Measurements from ENCODE around the gene P4HA2.
"Not testable (repeated sequence)": the region's sequence is repeated elsewhere in the genome, so short reads cannot be mapped to it uniquely, and the experiment has no call there.

P4HA2 gene

DNA sequence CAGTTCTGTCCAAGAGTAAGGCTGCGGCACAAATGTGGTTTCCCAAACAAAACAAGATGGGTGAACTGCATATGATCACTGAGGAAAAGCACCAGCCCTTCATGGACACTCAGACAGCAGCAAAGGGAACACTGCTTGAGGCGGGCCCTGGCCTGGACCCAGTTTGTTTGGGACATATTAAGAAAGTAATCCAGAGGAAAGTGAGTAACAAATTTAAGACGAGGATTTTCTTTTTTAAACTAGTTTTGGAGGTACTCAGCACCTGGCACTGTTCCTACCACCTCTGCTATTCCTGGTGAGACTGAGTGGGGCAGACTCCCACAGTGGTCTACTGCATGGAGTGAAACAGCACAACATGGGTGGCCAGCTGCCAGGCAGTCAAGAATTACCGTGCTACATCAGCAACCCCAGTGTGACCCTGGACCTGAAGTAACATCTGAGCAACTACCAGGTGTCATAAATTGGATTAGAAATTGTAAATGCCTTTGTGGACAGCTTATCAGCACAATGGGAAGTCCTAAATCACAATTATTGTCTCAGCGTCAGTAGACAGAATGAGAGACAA lies 28.5 kb downstream of the P4HA2 start:
- no peak for DNase-seq (ENCODE audit: low read depth)

DNA sequence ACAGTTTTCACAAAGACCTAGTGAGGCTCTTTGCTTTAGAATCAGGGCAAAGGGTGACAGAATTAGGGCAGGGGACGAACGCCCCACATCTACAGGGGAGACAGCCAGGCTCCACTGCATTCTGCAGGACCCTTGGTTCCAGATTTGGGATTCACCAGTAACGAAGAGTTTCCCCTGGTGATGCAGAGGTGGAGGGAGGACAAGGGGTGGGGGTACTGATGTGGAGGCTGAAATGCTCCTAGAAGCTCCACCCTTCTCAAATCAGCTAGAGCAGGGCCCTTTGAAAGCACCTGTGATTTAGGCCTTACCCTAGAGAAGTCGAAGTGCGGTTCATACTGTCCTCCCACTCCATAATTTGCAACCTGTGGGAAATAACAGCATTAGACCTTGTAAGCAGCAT lies 29.1 kb downstream of the P4HA2 start:
- DNase-seq (ENCODE audit: low read depth) = no peak

DNA sequence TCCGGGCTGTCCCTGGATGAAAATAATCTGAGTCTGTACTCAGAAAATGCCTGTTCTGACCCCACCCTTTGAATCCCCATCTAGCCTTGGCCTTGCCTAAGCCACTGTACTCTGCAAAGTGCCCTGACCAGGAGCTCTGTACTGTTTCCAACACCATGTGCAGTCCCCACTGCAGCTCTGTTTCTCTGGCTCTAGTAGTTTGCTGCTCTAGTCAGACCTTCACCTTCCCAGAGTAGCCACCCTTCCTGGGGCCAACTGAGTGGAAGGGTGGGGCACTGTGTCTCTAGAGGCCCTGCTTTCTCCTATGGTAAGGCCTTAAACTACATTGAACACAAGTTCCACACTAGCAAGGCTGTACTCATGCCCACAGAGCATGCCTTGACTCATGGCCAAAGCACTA lies 31.9 kb downstream of the P4HA2 start:
- no peak for DNase-seq (ENCODE audit: low read depth)

DNA sequence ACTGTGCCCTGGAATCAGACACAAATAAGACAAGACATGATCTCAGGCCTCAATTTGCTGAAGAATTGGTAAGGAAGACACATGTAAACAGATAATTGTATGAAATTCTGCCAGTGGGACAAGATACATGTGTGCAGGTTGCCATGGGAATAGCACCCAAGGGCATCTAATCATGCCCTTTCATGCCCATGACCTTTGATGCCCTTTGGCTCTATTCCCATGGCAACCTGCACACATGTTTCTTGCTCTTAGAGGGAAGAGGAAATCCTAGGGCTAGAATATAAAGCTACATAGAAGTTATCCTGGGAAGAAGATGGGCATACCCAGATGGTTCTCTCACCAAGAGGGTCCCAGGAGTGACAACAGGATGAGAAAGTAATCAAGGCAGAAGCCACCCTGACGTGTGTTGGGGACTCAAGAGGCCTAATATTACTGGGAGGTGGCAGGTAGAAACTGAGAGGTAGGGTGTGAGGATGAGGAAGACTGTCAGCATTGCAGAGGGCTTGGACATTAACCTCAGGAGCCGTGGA lies 34.4 kb downstream of the P4HA2 start:
- DNase-seq (ENCODE audit: low read depth) = no peak

DNA sequence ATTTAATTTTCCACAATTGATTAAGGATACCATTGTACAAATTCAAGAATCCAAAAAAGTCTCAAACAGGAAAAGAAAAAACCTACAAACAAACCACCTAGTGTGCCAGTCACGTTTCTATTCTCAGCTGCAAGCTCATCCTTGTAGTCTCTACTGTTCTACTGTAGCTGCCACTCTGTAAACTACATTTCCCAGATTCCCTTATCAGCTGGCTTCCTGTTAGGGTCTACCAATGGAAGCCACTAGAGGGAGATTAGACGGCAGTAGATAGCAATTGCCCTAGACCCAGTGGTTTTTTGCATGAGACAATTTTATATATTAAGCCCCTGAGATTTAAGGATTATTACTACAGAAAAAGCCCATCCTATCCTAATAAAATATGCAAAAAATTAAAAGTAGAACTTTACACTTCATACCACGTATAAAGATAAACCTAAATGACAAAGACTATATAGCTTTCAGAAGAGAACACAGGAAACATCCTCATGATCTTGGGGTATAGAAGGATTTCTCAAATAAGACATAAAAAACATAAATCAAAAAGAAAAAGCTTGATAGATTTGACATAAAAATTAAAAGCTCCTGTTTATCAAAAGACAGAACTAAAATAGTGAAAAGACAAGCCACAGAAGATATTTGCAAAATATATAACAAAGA lies 37.4 kb downstream of the P4HA2 start:
- DNase-seq (ENCODE audit: low read depth) = no peak

DNA sequence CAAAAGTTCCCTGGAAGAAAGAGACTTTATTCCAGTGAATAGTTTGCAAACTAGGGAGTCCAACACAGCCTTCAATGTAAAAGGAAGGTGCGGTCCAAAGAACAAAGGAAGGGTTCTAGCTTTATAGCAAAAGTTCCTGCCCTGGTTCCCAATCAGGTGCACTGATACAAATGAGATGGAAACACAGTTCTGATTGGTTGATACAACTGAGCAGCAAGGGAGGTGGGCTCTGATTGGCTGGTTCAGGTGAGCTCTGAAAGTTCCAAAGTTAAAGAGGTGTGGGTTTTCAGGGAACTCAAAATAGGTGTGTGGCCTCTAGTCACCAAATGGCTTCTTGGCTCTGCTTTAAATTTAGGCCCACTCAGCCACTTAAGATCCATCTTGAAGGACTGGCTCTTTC lies 43.1 kb downstream of the P4HA2 start:
- DNase-seq (ENCODE audit: low read depth) = no peak

DNA sequence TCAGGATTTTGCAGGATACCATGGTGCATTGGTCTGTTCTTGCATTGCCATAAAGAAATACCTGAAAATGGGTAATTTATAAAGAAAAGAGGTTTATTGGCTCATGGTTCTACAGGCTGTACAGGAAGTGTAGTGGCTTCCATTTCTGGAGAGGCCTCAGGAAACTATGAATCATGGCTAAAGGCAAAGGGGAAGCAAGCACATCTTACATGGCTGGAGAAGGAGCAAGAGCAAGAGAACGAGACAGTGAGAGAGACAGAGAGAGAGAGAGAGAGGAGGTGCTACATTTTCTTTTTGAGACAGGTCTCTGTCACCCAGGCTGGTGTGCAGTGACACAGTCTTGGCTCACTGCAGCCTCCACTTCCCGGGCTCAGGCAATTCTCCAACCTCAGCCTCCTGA lies 43.9 kb downstream of the P4HA2 start:
- no peak for DNase-seq (ENCODE audit: low read depth)

DNA sequence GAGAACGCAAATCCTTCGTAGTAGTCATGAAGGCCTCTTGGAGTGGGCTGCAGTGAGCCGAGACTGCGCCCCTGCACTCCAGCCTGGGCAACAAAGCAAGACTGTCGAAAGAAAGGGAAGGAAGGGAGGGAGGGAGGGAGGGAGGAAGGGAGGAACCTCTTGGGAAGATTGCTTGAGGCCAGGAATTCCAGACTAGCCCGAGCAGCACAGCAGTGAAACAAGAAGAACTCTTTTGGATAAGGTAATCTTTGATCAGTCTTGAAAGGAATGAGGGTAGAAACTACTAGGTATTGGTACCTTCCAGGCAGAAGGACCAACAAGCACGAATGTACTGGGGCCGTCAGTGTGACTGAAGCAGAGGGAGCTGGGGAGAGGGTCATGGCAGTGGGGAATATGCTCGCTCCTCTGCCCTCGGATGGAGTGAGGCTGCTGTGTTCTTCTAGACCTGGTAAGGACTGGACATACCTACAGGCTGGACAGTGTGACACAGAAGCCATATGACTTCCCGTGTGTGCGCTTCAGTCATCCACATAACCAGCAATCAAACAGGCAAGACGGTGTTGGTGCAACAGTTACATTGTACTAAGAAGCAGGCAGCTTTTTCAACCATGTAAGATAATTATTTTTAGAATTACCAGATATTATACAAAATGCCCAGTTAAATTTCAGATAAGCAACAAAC lies 45.2 kb downstream of the P4HA2 start:
- no peak for DNase-seq (ENCODE audit: low read depth)

DNA sequence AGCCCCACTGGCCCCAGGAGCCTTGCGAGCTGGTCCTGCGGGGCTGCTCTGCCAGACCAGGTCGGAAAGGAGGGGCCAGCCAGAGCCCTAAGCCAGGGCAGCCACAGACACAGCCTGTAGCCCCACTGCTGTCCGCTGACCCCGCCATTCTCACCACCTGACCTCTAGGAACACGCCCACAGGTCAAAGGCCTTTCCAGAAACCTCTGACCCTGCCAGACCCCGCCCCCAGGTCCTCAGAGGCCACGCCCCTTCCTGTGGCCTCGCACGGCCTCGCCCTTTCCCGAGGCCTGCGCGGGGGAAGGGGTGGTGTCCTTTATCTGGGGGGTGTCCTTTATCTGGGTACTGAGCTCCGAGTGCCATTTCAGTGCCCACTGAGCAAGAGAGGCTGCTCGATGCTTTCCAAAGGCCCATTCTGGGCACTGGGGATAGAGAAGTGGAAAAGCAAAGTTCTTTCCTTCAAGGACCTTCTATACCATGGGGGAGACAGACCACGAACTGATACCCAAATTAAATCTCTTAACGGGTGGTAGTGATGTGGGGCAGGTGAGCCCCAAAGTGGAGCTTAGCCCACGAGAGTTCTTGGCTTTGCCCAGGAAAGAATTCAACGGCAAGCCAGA lies 46.5 kb downstream of the P4HA2 start:
- no peak for DNase-seq (ENCODE audit: low read depth)

DNA sequence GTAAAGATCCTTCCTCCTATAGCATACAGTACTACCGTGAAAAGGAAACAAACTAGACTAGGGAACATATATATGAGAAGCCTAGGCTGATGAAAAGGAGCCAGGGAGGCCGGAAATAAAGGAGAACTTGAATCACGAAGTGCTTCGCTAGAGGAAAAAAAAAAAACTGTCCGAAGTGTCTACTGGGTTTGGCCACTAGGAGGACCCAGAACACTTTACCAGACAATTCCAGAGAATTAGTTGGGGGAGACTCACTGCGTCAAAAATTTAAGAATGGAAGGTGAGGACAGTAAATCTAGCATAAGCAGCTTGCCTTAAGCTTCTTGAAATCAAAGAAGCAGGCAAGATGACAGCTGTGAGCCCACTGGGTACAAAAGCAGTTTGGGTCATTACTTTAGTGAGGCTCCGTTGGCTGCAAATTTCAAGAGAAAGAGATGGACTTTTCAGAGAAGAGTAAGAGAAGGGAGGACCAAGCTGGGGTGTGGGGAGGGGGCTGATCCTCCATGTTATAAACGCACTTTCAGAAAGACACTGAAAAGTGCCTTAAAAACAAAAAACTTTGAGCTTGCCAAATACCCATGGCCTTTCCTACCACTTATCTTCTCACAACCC lies 47.4 kb downstream of the P4HA2 start:
- no peak for DNase-seq (ENCODE audit: low read depth)

DNA sequence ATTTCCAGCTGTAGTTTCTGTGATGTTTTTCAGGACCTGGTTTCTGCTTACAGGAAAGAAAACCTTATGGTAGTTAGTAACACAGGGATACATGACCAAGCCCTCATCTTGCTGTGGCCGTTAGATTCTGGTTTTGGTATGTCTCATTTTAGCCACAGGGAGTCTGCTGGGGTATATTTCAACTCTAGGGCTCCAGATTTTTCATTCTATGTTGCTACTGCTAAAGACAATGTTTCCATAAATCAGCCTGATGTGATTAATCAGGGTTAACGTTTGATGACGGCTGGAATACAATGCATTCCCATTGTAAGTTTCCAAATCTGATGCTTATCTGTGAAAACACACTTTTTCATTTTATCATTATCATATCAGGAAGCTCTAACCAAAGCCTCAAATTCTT lies 48.2 kb downstream of the P4HA2 start:
- no peak for DNase-seq (ENCODE audit: low read depth)

DNA sequence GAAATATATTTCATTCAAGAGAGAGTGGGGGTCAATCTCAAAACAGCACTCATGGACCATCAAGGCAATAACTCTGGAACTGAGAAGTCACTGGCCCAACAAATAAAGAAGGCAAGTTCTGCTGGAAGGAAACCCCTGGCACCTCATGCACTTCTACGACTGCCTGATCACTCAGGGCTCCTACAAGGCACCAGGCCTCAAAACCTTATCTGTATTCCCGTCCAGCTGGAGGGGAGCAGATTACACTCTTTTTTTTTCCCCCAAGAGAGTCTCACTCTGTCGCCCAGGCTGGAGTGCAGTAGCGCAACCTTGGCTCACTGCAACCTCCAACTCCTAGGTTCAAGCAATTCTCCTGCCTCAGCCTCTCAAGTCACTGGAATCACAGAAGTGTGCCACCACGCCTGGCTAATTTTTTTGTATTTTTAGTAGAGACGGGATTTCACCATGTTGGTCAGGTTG lies 49.9 kb downstream of the P4HA2 start:
- no peak for DNase-seq (ENCODE audit: low read depth)

DNA sequence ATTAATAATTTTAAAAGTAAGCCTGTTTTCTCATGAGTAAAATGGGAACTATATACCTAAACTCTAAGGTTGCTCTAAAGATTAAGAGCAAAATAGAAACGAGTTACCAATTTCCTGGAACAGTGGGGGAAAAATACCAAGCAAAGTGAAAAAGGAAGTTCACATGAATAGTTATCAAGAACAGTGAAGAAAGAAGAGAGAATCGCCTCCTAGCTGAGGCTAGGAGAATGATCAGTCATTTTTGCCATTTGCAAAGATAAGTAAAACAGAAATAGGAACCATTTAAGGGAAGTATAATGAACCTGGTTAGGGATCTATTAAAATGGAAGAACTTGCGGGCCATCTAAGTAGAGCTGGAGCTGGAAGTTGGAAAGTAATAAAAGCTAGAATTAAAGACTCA lies 50.7 kb downstream of the P4HA2 start:
- no peak for DNase-seq (ENCODE audit: low read depth)

DNA sequence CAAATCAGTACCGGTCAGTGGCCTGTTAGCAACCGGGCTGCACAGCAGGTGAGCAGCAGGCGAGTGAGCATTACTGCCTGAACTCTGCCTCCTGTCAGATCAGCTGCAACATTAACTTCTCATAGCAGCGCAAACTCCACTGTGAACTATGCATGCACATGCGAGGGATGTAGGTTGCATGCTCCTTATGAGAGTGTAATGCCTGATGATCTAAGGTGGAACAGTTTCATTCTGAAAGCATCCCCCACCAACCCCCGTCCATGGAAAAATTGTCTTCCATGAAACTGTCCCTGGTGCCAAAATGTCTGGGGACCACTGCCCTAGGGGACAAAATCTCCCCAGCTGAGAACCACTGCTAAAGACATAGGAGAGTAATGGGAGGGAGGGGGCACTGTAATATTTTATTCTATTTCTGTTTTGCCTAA lies 51.1 kb downstream of the P4HA2 start:
- no peak for DNase-seq (ENCODE audit: low read depth)

DNA sequence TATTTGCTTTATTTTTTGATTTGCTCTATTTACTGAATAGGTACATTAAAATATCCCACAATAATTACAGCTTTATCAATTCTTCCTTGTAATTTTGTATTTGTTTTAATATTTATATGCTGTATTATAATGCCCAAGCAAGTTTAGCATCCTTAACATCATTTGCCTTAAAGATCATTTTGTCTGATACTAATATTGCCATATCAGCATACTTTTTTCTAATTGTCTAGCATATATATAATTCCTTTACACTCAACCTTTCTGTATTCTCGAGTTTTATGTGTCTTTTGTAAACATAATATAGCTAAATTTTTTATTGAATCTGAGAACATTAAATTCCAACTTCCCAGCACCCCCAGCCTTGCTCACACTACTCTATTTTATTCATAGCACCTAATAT lies 64.7 kb downstream of the P4HA2 start:
- DNase-seq (ENCODE audit: low read depth) = no peak

DNA sequence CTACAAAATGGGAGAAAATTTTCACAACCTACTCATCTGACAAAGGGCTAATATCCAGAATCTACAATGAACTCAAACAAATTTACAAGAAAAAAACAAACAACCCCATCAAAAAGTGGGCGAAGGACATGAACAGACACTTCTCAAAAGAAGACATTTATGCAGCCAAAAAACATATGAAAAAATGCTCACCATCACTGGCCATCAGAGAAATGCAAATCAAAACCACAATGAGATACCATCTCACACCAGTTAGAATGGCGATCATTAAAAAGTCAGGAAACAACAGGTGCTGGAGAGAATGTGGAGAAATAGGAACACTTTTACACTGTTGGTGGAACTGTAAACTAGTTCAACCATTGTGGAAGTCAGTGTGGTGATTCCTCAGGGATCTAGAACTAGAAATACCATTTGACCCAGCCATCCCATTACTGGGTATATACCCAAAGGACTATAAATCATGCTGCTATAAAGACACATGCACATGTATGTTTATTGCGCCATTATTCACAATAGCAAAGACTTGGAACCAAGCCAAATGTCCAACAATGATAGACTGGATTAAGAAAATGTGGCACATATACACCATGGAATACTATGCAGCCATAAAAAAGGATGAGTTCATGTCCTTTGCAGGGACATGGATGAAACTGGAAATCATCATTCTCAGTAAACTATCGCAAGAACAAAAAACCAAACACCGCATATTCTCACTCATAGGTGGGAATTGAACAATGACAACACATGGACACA lies 65.9 kb downstream of the P4HA2 start:
- DNase-seq (ENCODE audit: low read depth) = not testable (repeated sequence)

DNA sequence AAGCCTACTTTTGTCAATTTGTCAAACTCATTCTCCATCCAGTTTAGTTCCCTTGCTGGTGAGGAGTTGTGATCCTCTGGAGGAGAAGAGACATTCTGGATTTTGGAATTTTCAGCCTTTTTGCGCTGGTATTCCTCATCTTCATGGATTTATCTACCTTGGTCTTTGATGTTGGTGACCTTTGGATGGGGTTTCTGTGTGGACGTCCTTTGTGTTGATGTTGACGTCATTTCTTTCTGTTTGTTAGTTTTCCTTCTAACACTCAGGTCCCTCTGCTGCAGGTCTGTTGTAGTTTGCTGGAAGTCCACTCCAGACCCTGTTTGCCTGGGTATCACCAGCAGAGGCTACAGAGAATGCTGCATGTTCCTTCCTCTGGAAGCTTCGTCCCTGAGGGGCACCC lies 71.2 kb downstream of the P4HA2 start:
- no peak for DNase-seq (ENCODE audit: low read depth)

DNA sequence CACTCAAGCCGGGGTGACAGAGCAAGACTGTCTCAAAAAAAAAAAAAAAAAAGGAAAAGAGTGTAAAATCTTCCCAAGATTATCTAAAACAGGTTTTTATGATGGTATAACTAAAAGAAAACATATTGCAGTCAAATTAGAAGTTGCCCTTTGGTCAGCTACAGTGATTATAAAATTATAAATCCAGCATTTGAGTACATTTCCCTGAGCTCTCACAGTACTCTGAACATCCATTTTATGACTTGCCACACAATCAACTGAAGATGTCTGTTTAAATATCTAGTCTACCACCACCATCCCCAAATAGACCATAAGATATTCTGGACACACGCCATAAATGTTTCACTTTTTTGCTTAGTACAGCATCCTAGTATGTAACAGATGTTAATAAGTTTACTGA lies 77.1 kb downstream of the P4HA2 start:
- no peak for DNase-seq (ENCODE audit: low read depth)

DNA sequence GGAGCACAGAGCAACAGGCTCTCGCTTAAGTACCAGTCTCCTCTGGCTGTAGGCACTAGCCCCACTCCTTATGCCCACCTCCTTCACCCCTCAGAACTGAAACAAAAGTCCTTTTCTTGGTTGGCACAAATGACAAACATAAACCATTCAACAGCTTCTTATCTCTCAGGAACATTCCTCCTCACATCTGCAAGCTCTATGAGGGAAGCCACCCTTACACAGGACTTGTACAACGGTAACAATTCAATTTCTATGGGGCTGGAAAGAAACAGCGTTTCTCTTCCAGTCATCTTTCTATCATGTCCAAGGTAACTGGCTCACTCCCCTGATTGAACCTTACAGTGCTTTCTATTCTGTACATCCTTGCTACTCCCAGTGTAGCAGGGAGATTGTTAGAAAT lies 80.0 kb downstream of the P4HA2 start:
- no peak for DNase-seq (ENCODE audit: low read depth)

DNA sequence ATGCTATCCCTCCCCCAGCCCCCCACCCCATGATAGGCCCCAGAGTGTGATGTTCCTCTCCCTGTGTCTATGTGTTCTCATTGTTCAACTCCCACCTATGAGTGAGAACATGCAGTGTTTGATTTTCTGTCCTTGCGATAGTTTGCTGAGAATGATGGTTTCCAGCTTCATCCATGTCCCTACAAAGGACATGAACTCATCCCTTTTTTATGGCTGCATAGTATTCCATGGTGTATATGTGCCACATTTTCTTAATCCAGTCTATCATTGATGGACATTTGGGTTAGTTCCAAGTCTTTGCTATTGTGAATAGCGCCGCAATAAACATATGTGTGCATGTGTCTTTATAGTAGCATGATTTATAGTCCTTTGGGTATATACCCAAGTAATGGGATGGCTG lies 82.3 kb downstream of the P4HA2 start:
- DNase-seq (ENCODE audit: low read depth) = not testable (repeated sequence)

DNA sequence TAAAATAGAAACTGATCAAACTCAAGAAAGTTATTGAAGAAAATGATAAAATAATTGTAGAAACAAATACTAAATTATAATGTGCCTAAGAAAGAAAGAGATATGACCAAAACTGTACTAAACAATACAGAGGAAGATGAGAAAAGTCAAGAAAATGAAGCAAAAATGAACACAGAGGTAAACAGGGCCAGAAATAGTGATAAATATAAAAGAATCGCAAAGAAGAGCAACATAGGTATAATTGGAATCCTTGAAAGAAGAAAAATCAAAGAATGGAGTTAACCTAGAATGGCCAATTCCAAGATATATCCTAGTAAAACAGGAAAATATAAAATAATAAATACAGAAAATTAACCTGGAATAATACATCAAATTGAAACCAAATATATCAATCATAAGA lies 84.5 kb downstream of the P4HA2 start:
- DNase-seq (ENCODE audit: low read depth) = no peak

DNA sequence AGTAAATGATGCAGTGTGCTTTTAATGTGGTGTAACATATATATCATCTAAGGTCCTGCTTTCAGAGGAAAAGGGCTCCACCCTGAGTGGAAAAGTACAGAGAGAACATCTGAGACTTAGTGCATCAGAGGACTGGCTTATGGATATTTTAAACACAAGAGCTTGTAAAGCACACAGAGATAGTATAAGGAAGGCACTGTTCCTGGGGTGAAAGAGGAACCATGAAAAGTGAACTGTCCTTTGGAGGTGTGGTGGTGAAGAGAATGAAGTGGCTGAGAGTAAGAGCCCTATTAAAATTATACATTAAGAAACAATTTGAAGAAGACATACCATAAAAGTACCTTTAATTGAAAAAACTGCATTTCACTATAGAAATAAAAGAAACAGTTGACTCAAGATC lies 85.2 kb downstream of the P4HA2 start:
- no peak for DNase-seq (ENCODE audit: low read depth)

Data from activated gamma-delta T cell treated with anti-CD3 and anti-CD28 coated beads, Interleukin-2, amount 50 U/mL, for 16 hours (primary cell).